T-helper 2 cell (primary cell): ENCODE data around the gene INO80D.
A peak's percentile ranks its signal among the peaks of the same experiment; 100 is the strongest.
"Not testable (repeated sequence)": the region's sequence is repeated elsewhere in the genome, so short reads cannot be mapped to it uniquely, and the experiment has no call there.

Experiments used
- DNase-seq, 5 experiments: peaks; one replicate each; pipeline versions ENCODE4 v3.0.0 to v3.0.0-alpha.2; 2012 to 2022

The INO80D gene

DNA sequence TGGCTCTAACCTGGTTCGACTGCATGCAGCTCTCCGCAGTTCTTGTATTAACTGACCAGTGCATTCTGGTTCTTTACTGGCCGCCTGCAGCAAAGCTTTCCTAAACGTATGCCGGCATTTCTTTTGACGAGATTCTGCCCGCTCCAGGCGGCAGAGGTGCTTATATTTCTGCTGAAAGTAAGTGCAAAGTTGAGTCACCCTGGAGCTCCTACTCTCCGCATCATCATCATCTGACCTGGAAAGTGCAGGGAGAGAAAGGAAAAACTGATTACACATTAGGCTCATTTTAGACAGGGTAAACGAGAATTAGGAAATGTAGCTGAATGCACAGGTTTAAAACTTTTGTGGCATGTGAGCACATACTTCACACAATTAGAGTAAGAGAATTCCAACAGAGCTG, 57.9 kb downstream of the INO80D start:
- no peak for DNase-seq

DNA sequence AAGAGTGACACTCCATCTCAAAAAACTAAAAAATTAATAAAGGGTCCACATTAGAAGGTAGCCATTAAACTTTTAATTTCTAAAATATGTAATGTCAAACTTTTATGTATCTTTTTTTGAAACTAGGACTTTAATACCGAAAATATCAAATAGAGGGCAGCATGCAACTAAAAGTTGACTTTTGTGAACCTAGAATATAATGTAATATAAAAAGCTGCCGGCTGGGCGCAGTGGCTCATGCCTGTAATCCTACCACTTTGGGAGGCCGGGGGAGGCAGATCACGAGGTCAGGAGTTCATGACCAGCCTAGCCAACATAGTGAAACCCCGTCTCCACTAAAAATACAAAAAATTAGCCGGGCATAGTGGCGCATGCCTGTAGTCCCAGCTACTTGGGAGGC, 62.8 kb downstream of the INO80D start:
- DNase-seq: no peak

DNA sequence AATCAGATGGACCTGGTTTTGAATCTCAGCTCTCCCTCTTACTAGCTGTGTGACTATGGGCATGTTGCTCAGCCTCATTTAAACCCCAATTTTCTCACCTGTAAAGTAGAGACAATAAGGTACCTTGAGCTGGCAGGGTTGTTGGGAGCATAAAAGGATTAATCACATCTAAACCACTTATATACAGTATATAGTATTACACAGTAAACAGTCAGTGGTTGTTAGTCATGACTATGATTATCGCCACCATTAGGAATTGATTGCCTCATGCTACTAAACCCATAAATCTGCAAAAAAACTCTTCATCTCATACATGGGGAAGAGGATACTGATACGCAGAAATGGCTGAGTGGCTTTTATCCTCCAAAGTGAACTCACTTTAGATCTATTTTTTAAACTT, 65.8 kb downstream of the INO80D start:
- no peak for DNase-seq

DNA sequence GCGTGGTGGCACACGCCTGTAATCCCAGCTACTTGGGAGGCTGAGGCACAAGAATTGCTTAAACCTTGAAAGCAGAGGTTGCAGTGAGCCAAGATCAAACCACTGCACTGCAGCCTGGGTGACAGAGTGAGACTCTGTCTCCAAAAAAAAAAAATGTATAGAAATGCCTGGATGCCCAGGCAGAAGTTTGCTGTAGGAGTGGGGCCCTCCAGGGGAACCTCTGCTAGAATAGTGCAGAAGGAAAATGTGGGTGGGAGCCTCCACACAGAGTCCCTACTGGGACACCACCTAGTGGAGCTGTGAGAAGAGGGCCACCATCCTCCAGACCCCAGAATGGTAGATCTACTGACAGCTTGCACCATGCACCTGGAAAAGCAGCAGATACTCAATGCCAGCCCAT, 70.2 kb downstream of the INO80D start:
- DNase-seq: peak in 1 of 5 experiments; percentile 7

DNA sequence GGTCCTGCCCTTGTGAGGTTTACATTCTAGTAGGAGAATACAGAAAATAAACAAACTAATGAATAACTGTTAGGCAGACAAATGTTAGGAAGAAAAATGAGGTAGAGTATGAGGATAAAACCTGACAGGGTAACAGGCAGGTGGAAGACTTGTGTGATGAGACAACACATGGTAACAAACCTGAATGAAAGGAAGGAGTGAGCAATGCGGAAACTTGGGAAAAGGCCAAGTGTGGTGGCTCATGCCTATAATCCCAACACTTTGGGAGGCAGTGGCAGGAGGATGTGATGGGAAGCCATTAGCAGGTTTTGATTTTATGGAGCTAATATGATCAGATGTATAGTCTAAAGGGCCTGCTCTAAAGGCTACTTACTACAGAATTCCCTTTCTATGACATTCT, 74.2 kb downstream of the INO80D start:
- no peak for DNase-seq

DNA sequence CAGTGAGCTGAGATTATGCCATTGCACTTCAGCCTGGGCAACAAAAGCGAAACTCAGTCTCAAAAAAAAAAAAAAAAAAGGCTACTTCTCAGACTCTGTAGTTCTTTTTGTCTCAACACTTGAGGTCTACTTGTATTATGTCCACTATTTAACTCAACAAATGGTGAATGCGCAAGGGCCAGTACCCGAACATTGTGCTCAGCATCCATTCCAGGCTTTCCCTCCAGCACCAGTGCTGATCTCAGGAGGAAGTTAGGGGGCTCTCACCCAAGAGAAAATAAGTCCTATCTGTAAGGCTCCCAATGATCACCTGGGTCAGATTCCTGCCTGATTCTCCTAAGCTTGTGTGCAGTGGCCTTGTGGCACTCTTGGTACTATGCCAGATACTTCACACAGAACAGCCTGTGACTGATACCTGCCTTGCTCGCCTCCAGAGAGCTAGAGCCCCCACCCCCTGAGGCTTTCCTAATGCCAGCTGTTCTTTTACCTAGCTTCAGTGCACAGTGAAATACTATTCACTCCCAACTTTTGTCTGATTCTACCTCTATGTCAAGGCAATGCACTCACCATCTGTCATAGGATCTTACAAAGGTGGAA, 74.9 kb downstream of the INO80D start:
- no peak for DNase-seq

DNA sequence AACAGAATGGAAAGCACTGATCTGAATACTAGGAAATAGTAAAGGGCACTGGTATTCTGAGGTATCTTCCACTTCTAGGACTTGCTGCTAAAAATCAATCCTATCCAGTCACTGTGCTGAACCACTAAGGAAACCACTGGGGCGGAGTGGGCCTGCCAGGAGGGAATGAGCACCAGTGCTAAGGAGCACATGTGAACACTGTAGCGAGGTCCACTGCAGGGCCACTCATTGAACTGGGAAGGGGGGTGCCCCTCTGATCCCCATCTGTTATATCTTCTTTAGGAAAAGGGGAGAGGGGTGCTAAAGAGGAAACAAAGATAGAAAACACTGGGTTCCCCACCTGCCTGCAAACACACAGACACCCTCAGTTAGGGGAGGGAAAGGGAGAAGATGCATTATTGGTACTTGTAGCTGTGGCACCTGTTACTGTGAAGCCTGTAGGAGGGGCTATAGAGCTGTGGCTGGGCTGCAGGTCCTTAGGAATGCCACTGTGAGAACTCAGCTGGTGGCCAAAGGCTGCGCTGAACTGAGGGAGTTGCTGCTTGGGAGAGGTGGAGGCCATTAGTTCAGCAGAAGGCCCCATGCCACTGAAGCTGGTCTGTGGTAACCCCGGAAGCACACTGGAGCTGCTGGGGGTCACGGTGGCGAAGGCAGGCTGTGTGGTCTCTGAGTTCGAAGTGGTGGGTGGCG, 81.8 kb downstream of the INO80D start:
- peak in 1 of 5 experiments; percentile 26 for DNase-seq

DNA sequence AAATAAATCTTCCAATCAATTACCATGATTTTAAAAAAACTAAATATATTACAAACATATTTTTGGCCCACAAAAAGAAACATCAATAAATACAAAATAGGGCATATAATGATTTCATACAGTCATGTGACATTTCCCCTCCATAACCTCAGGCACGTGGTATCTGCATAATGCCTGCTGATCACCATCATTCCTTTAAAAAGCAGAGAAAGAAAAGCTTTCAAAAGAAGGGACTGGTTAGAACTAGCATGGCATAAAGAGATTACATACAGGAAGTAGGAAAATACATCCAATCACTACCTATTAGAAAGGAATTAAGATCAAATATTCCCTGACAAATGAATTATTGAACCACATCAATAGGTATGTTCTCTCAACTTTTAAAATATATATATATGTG, 83.5 kb downstream of the INO80D start:
- no peak for DNase-seq

DNA sequence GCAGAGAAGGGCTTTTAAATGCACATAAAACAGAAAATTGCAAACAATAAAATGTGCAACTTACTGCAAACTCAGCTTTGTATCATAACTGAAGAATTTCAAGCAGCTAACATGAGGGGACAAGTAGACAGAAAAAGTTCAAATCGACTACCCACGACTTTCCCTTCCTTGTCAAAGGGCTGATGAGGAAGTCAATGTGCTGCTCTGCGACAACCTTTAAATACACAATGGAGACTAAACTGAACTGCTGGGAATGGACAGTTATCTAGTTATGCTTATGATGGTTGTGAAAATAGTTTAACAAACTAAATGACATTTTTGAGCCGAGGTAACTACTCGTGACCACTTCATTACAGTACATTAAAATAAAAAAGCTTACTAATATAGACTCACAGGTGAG, 84.1 kb downstream of the INO80D start:
- DNase-seq: no peak

DNA sequence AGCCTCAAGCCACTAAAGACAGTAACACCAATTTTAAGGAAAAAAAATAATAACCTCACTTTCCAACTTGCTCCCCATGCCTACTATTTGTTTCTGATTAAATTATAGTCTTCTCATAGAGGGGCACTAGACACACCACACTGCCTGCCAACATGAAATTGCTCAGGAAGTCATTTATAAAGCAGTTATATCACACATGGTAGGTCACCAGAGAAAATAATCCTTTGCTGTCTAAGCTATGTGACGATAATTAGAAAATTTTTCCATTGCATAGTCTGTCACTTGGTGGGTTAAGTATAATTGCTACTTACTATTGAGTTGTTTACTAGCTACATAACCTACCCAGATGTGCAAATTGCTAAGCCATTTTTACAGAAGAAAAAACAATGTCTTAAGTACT, 85.2 kb downstream of the INO80D start:
- DNase-seq: no peak

DNA sequence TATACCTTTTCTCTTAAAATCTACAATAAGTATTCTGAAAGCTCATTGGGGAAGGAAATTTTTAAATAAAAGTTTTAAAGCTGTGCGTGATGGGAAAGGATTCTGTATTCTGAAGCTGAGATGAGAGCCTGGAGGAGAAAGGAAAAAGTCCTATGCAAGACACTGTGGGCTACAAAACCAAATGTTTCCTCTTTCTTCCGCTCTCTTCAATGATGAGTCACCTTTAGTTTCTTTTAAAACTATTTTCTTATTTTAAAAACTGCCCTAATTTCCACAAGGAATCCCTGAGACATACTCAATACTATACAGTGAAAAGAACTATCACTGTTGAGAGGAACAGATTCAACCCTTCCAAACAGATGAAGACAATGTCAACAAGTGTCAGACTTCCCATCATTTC, 87.4 kb downstream of the INO80D start:
- DNase-seq: no peak

DNA sequence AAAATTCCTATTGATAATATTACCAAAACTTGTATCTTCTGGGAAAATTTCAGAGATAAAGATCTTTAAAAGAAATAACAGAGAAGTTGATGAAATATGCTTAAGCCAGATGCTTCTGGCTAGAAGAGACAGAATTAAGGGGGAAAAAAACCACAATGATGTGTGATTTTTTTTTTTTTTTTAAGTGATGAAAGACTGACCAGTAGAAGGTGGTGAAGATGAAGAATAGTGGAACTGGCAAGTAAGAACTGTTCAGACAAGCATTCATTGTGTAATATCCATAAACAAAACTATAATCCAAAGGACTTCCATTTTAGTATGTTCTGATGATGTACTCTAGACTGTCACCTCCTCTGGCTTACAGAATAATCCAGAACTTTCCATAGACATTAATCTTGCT, 89.8 kb downstream of the INO80D start:
- no peak for DNase-seq

DNA sequence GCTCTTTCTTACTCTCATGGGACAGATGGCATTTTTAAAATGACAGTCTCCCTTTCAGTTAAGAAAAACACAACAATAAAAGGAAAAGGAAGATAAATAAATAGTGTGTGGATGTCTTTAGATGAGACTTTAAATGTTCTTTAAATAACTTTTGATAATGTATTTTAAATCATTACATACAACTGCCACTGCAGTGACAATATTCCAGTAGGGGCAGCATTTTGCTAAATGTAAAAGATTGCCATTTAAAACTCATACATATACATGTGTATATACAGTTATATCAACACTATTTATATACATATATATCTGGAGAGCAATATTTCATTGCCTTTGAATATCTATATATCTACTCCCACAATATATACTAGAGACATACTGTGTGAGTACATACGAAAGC, 90.7 kb downstream of the INO80D start:
- DNase-seq: no peak

DNA sequence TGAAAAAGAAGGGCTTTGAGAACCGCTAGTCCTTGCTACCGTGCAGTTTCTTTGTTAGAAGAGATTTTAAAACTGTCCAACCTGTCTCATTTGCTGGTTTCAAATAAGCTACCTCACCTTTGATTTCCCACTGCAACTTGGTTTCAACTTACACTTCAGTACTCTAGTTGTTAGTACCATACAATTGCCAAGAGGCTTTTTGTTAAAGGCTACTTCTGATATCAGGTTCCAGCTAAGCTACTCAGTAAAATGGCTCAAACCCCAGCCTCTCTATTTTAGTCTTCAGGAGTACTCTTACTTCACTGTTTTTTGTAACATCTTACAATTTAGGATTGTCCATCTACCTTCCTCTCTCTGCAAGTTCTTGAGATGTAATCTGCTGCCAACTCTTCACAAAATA, 91.6 kb downstream of the INO80D start:
- no peak for DNase-seq

DNA sequence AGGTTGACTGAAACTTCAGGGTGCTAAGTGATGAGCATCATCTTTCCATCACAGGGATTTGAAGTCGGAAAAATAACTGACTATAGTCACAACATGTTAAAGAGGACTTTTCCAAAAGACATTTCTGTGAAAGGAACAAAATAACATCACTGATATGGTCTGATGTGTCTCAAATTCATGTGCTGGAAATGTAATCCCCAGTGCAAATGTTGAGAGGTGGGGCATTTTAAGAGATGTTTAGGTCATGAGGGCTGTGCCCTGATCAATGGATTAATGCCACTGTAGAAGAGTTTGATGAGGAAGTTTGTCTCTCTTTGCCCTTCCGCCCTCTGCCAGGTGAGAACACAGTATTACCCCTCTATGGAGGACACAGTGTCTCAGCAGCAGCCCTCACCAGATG, 95.9 kb downstream of the INO80D start:
- DNase-seq: no peak

DNA sequence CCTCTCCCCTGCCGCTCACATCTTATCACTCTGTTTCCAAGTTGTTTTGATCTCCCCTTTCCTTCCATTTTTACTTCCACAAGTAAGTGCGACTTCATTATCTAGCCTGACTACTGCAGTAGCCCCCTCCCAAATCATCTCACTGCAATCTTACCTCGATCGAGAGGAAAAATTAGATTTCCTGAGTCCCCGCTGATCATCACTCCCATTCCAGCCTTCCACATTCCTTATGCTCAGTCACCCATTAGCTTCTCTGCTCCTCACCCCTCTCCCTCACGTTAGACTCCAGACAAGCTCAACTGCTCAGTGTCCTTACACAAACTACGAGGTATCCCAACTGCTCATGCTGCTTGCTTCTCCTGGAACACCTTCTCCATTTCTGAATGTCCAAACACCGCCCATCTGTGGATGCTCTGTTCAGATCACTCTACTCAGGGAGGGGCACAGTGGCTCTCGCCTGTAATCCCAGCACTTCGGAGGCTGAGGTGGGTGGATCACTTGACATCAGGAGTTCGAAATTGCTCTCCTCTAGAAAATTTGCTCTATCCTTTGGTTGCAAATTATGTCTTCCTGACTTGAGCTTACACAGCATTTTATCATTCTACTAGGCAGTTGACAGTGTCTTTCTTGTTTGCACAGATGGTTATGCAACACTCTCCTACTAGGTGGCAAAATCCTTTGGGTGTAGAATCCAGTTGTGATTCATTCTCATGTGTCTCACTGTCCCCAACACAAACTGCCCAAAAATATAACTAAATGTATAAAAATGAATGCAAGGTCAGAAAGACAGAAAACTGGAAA, 96.5 kb downstream of the INO80D start:
- DNase-seq: no peak

DNA sequence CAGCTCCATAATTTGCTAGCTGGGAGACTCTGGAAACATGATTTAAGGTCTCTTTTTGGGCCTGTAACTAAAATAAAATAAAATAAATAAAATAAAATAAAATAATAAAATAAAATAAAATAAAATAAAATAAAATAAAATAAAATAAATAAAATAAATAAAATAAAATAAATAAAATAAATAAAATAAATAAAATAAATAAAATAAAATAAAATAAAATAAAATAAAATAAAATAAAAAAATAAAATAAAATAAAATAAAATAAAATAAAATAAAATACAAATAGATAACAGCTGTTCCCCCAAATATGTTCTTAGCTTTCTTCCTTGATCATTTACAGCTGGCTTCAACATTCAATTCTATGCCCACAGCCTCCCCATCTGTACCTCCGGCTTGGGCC, 97.3 kb downstream of the INO80D start:
- not testable (repeated sequence) for DNase-seq

DNA sequence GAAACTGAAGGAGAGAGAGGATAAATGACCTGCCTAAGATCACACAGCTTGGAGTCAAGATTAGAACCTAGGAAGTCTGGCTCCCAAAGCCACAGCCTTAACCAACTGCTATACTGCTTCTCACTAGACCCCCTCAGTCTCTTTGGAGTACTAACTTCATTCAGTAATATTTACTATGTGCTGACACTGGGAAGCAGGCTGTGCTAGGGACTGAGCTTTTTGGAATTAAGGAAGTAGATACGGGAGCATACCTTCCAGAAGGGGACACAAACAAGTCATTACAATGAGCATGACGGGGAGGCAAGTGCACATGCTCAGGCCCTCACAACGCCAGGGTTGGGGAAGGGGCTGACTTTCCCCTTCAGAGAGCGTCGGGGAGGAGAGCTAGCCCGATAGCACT, 97.7 kb downstream of the INO80D start:
- DNase-seq: no peak

DNA sequence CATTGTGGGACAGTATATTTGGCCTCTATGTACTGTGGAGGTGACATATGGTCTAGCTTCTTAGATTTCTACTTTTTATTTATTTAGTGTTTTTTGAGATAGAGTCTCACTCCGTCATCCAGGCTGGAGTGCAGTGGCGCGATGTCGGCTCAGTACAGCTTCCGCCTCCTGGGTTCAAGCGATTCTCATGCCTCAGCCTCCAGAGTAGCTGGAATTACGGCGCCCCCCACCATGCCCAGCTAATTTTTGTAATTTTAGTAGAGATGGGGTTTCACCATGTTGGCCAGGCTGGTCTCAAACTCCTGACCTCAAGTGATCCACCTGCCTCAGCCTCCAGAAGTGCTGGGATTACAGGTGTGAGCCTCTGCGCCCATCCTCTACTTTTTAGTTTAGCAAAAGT, 99.6 kb downstream of the INO80D start:
- not testable (repeated sequence) for DNase-seq

DNA sequence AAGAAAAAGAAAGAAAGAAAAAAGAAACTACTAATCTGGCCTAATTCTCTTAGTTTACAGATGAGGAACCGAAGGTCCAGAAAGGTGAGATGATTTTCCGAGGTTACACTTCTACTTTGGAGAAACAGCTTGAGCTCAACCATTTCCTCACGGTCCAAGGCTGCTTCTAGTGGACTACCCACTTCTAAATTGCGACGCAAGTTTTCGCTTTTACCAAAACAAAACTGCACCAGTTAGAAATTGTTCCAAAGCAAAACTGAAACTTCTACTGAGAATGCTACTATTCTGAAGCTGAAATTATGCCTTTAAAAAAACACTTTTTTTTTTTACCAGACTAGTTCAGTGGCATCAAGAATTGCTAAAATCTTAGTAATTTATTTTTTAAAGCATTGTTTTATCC, 101.6 kb downstream of the INO80D start:
- peak in 1 of 5 experiments; percentile 71 for DNase-seq

DNA sequence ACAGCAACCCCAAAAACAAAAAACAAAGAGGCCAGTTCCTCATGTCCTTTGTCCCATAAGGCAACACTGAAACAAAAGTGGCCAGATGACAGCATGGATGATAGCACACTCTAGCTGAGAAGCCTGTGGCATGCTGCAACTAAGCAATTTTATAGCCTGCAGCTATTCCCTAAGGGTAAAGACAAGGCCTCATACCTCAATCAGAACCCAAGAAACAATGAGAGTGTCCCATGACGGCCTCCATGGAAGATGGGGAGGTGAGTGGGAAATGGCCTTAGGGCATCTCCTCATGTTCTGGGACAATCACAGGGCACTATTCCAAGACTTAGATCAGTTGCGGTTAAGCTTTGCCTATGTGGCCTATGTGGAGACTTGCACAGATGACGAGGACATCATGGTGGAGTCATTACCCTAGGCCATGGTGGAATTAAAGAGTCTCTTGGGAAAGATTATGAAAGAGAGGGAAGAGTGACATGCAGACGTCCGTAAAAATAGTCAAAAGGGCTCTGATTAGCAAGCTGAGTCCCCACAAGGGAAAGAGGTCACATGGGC, 103.1 kb downstream of the INO80D start:
- DNase-seq: no peak

DNA sequence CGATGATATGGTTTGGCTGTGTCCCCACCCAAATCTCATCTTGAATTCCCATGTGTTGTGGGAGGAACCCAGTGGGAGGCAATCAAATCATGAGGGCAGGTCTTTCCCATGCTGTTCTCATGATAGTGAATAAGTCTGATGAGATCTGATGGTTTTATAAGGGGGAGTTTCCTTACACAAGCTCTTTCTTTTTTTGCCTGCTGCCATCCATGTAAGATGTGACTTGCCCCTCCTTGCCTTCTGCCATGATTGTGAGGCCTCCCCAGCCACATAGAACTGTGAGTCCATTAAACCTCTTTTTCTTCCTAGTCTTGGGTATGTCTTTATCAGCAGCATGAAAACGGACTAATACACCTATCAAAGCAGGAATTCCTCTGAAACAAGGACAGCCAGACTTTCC, 107.2 kb downstream of the INO80D start:
- DNase-seq: not testable (repeated sequence)

DNA sequence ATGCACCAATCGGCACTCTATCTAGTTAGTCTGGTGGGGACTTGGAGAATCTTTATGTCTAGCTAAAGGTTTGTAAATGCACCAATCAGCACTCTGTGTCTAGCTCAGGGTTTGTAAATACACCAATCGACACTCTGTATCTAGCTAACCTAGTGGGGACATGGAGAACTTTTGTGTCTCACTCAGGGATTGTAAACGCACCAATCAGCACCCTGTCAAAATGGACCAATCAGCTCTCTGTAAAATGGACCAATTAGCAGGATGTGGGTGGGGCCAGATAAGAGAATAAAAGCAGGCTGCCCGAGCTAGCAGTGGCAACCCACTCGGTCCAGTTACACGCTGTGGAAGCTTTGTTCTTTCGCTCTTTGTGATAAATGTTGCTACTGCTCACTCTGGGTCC, 108.3 kb downstream of the INO80D start:
- DNase-seq: not testable (repeated sequence)
